HEK293 (cell line): ENCODE data around the gene NT5DC3.

Source experiments
- CTCF ChIA-PET: fragments of 350-600 bp; formaldehyde crosslinking; extraction: SDS; loops from one replicate; lab custom pipeline; 2021; ENCODE audit warnings: antibody characterized with exemption; lab: Yijun Ruan, JAX
- POLR2A ChIA-PET: fragments of 300-600 bp; formaldehyde crosslinking; extraction: SDS; loops from one replicate; lab custom pipeline; 2020; ENCODE audit warnings: antibody characterized with exemption, inconsistent platforms; lab: Yijun Ruan, JAX
- H3K27ac ChIP-seq: fragments of 200-500 bp; sonication (Bioruptor generic); 2 replicates; pipeline ENCODE4 v1.5.1; 2014; ENCODE audit warnings: low read depth, low read length, control low read depth, inconsistent platforms; ENCODE audit errors: extremely low read depth
- H3K36me3 ChIP-seq, 2 experiments: fragments of 200-500 bp in 1 of 2; sonication (Bioruptor generic) in 1 of 2; 1 replicate in 1 of 2; 2 replicates in 1 of 2; pipeline ENCODE4 v1.5.1; 2014 to 2017; ENCODE audit warnings: inconsistent platforms in 2 of 2, low read length in 2 of 2; ENCODE audit not compliant: control insufficient read depth in 2 of 2, insufficient read depth in 1 of 2
- H3K4me1 ChIP-seq: fragments of 200-500 bp; sonication (Bioruptor generic); 2 replicates; pipeline ENCODE4 v1.5.1; 2014; ENCODE audit warnings: mild to moderate bottlenecking, low read length, inconsistent platforms; ENCODE audit not compliant: control insufficient read depth, insufficient read depth
- H3K4me3 ChIP-seq: 2 replicates; pipeline ENCODE4 v1.5.1; 2011; ENCODE audit warnings: low read depth, mild to moderate bottlenecking, control low read depth, low read length, moderate library complexity
- H3K9me3 ChIP-seq: fragments of 200-500 bp; sonication (Bioruptor generic); 2 replicates; pipeline ENCODE4 v1.5.1; 2014; ENCODE audit warnings: low read depth, low read length, inconsistent platforms; ENCODE audit not compliant: control insufficient read depth, insufficient read depth
- BCL11A ChIP-seq: fragments of 450-650 bp; formaldehyde crosslinking; IDR thresholded peaks from 2 replicates; pipeline ENCODE4 v1.5.1; 2016; ENCODE audit warnings: low read depth, missing biosample characterization, missing genetic modification characterization
- GFI1B ChIP-seq: fragments of 450-650 bp; formaldehyde crosslinking; IDR thresholded peaks from 2 replicates; pipeline ENCODE4 v1.5.1; 2016; ENCODE audit warnings: missing biosample characterization, missing genetic modification characterization
- HOXD13 ChIP-seq: sonication (generic); formaldehyde crosslinking; IDR thresholded peaks from 2 replicates; pipeline ENCODE4 v1.8.0; 2022; ENCODE audit warnings: missing genetic modification reagents, borderline replicate concordance
- OSR2 ChIP-seq: fragments of 450-650 bp; formaldehyde crosslinking; IDR thresholded peaks from 2 replicates; pipeline ENCODE4 v1.5.1; 2016; ENCODE audit warnings: missing biosample characterization, missing genetic modification characterization
- ZBTB20 ChIP-seq: fragments of 450-650 bp; formaldehyde crosslinking; IDR thresholded peaks from 2 replicates; pipeline ENCODE4 v1.5.1; 2016; ENCODE audit warnings: missing biosample characterization, missing genetic modification characterization
- ZFP41 ChIP-seq: fragments of 450-650 bp; formaldehyde crosslinking; IDR thresholded peaks from 2 replicates; pipeline ENCODE4 v1.5.1; 2016; ENCODE audit warnings: missing biosample characterization, missing genetic modification characterization, borderline replicate concordance
- ZNF10 ChIP-seq: fragments of 450-650 bp; formaldehyde crosslinking; IDR thresholded peaks from 2 replicates; pipeline ENCODE4 v1.5.1; 2017; ENCODE audit warnings: missing biosample characterization, missing genetic modification characterization
- ZNF112 ChIP-seq: fragments of 450-650 bp; formaldehyde crosslinking; IDR thresholded peaks from 2 replicates; pipeline ENCODE4 v1.5.0; 2017; ENCODE audit warnings: missing biosample characterization, missing genetic modification characterization
- ZNF174 ChIP-seq: fragments of 450-650 bp; formaldehyde crosslinking; IDR thresholded peaks from 2 replicates; pipeline ENCODE4 v1.5.0; 2017; ENCODE audit warnings: missing biosample characterization, mild to moderate bottlenecking, missing genetic modification characterization
- ZNF175 ChIP-seq: fragments of 450-650 bp; formaldehyde crosslinking; IDR thresholded peaks from 2 replicates; pipeline ENCODE4 v1.5.1; 2016; ENCODE audit warnings: missing biosample characterization, missing genetic modification characterization
- ZNF2 ChIP-seq: fragments of 450-650 bp; formaldehyde crosslinking; IDR thresholded peaks from 2 replicates; pipeline ENCODE4 v1.5.1; 2016; ENCODE audit warnings: missing biosample characterization, missing genetic modification characterization
- ZNF274 ChIP-seq, 2 experiments: fragments of 200-500 bp in 1 of 2; fragments of 450-650 bp in 1 of 2; sonication (Bioruptor generic) in 1 of 2; formaldehyde crosslinking in 1 of 2; IDR thresholded peaks; 2 replicates each; pipeline versions ENCODE4 v1.5.1 to v1.6.1; 2014 to 2016; ENCODE audit warnings: borderline replicate concordance in 1 of 2, inconsistent platforms in 1 of 2, low read length in 1 of 2, missing biosample characterization in 1 of 2, missing genetic modification characterization in 1 of 2
- ZNF350 ChIP-seq: fragments of 450-650 bp; formaldehyde crosslinking; IDR thresholded peaks from 2 replicates; pipeline ENCODE4 v1.5.0; 2017; ENCODE audit warnings: missing biosample characterization, mild to moderate bottlenecking, missing genetic modification characterization
- ZNF423 ChIP-seq: fragments of 450-650 bp; formaldehyde crosslinking; IDR thresholded peaks from 2 replicates; pipeline ENCODE4 v1.5.1; 2016; ENCODE audit warnings: missing biosample characterization, missing genetic modification characterization
- ZNF544 ChIP-seq: fragments of 450-650 bp; formaldehyde crosslinking; IDR thresholded peaks from 2 replicates; pipeline ENCODE4 v1.5.0; 2017; ENCODE audit warnings: missing biosample characterization, missing genetic modification characterization
- ZNF560 ChIP-seq: fragments of 450-650 bp; formaldehyde crosslinking; IDR thresholded peaks from 2 replicates; pipeline ENCODE4 v1.5.1; 2017; ENCODE audit warnings: missing biosample characterization, missing genetic modification characterization, borderline replicate concordance
- ZNF624 ChIP-seq: fragments of 450-650 bp; formaldehyde crosslinking; IDR thresholded peaks from 2 replicates; pipeline ENCODE4 v1.5.1; 2017; ENCODE audit warnings: missing biosample characterization, missing genetic modification characterization
- ZNF707 ChIP-seq: fragments of 450-650 bp; formaldehyde crosslinking; IDR thresholded peaks from 2 replicates; pipeline ENCODE4 v1.5.1; 2016; ENCODE audit warnings: missing biosample characterization, missing genetic modification characterization
- ZNF843 ChIP-seq: fragments of 450-650 bp; formaldehyde crosslinking; IDR thresholded peaks from 2 replicates; pipeline ENCODE4 v1.5.1; 2016; ENCODE audit warnings: missing biosample characterization, missing genetic modification characterization
- TF ChIP-seq, protein P1 (sequence below): fragments of 450-650 bp; formaldehyde crosslinking; IDR thresholded peaks from 2 replicates; pipeline ENCODE4 v1.5.1; 2016; ENCODE audit warnings: missing biosample characterization, missing genetic modification characterization
- TF ChIP-seq, protein P2 (sequence below): fragments of 450-650 bp; formaldehyde crosslinking; IDR thresholded peaks from 2 replicates; pipeline ENCODE4 v1.5.1; 2017; ENCODE audit warnings: missing biosample characterization, missing genetic modification characterization
- TF ChIP-seq, protein P3 (sequence below): fragments of 450-650 bp; formaldehyde crosslinking; IDR thresholded peaks from 2 replicates; pipeline ENCODE4 v1.5.1; 2016; ENCODE audit warnings: missing biosample characterization, missing genetic modification characterization

The NT5DC3 gene

DNA sequence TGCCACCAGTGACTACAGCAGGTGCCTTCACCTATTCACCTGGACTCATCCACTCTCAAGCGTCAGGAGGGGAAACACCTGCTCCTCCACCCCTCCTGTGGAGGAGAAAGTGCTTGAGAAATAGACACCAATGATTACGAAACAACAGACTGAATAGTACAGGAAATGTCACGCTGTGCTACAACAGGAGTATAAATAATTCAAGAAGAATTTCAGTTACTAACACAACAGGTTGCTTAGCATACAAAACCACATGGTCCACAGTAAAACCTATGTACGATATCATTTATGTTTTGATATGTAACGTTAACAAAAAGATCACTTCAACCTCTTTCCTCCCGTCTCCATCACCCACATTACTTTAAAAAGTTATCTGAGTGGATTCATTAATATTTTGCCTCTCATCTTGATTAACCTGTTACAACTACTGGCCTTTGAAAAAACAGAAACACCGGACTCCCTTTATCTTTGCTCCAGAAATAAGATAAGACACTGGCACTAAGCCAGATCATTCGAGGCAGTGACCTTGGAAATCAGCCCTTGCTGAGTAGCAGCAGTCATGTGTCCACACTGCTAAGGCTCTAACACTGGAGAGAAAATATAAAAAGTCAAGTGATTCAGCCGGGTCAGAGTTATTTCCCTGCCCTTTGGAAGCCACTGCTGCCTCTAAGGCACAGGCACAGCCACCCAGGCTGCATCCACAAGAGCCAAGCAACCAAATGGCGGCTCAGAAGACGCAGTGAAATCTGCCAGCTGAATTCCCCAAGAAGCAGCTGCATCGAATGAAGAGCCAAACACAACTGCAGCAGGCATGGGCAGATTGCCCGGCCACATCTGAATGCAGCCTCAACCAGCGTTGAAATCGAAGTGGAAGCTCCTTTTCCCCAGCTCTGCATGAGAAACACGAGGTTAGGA, 40.9 kb downstream of the NT5DC3 start (continued):
- TF ChIP-seq ZNF544 (tag by site-specific recombination): no peak

DNA sequence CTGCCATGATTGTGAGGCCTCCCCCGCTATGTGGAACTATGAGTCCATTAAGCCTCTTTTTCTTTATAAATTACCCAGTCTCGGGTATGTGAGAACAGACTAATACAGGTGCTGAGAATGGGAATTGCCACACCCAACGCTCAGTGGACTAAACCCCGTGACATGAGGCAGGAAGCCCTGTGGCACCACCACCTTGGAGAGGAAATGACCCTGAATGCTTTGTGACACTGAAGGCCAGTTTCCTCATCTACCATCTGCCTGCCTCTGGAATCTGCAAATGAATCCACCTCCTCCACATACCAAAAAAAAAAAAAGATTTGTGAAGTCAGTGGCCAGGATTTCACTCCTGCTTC, 41.6 kb downstream of the NT5DC3 start:
- Histone ChIP-seq H3K4me1 (peaks cover 17% of the 10 kb centered on the region), H3K4me3 (no peak overlapping the region), H3K9me3 (no peaks in the 10 kb centered on the region), H3K27ac (no peak overlapping the region), H3K36me3 (peaks cover 0 to 36% of the 10 kb centered on the region in 2 experiments; a peak in 1 of 3 replicates)
- ChIA-PET CTCF (interaction anchor here (1.3 kb wide), 1 partner anchor 29 kb away, joined by 3 read pairs; no protein-coding TSS in a partner anchor), POLR2A (no interaction called here)
- TF ChIP-seq GFI1B (tag by site-specific recombination) (no peak), ZFP41 (tag by site-specific recombination) (no peak), ZNF274 (IDR thresholded peaks at IDR 0.05; ENCODE audit: low read length) (no peak), ZNF274 (tag by site-specific recombination; IDR thresholded peaks at IDR 0.05; ENCODE audit: borderline replicate concordance) (no peak), HOXD13 (CRISPR knock-in tag) (no peak), ZNF2 (no peak), BCL11A (tag by site-specific recombination) (no peak), ZBTB20 (tag by site-specific recombination) (no peak), ZNF10 (tag by site-specific recombination) (no peak), ZNF174 (no peak)
- TF ChIP-seq, protein P1, sequence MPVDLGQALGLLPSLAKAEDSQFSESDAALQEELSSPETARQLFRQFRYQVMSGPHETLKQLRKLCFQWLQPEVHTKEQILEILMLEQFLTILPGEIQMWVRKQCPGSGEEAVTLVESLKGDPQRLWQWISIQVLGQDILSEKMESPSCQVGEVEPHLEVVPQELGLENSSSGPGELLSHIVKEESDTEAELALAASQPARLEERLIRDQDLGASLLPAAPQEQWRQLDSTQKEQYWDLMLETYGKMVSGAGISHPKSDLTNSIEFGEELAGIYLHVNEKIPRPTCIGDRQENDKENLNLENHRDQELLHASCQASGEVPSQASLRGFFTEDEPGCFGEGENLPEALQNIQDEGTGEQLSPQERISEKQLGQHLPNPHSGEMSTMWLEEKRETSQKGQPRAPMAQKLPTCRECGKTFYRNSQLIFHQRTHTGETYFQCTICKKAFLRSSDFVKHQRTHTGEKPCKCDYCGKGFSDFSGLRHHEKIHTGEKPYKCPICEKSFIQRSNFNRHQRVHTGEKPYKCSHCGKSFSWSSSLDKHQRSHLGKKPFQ (tag by site-specific recombination): no peak

DNA sequence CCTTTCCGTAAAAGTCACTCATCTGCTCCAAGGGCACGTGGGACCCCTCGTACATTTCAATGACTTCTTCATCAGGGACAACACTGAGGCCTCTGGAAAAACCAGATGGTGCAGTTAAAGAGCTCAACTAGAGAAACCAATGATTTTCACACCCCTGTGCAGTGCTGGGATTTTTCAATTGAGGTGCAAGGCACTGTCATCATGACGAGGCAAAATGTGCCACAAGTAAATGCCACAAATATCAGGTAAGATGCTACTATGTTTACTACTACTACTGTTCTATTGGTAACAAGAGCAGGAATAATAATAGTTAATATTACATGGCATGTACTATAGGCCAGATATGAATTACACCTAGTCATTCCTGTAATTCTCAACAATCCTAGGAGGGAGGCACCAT, 42.4 kb downstream of the NT5DC3 start:
- H3K9me3 ChIP-seq: no peaks in the 10 kb centered on the region
- no peak overlapping the region for H3K27ac ChIP-seq
- peaks cover 14% of the 10 kb centered on the region; the same call in 1 of the 2 replicates for H3K4me1 ChIP-seq
- peaks cover 0 to 42% of the 10 kb centered on the region in 2 experiments; a peak in 1 of 3 replicates for H3K36me3 ChIP-seq
- TF ChIP-seq, protein P1 (tag by site-specific recombination): no peak
- no peak for TF ChIP-seq ZNF560 (tag by site-specific recombination)
- no peak for TF ChIP-seq HOXD13 (CRISPR knock-in tag)
- TF ChIP-seq ZNF423 (tag by site-specific recombination): no peak
- no peak for TF ChIP-seq ZNF350 (tag by site-specific recombination)
- TF ChIP-seq, protein P2, sequence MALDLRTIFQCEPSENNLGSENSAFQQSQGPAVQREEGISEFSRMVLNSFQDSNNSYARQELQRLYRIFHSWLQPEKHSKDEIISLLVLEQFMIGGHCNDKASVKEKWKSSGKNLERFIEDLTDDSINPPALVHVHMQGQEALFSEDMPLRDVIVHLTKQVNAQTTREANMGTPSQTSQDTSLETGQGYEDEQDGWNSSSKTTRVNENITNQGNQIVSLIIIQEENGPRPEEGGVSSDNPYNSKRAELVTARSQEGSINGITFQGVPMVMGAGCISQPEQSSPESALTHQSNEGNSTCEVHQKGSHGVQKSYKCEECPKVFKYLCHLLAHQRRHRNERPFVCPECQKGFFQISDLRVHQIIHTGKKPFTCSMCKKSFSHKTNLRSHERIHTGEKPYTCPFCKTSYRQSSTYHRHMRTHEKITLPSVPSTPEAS (tag by site-specific recombination): no peak
- TF ChIP-seq, protein P3, sequence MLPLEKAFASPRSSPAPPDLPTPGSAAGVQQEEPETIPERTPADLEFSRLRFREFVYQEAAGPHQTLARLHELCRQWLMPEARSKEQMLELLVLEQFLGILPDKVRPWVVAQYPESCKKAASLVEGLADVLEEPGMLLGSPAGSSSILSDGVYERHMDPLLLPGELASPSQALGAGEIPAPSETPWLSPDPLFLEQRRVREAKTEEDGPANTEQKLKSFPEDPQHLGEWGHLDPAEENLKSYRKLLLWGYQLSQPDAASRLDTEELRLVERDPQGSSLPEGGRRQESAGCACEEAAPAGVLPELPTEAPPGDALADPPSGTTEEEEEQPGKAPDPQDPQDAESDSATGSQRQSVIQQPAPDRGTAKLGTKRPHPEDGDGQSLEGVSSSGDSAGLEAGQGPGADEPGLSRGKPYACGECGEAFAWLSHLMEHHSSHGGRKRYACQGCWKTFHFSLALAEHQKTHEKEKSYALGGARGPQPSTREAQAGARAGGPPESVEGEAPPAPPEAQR (tag by site-specific recombination): no peak
- no peak for TF ChIP-seq ZNF624 (tag by site-specific recombination)
- no peak for TF ChIP-seq ZNF175 (tag by site-specific recombination)
- TF ChIP-seq ZNF112 (tag by site-specific recombination): no peak
- no peak for TF ChIP-seq ZNF707
- TF ChIP-seq ZNF843 (tag by site-specific recombination): no peak
- TF ChIP-seq OSR2 (tag by site-specific recombination): no peak
- TF ChIP-seq, all 188 proteins: peak for 0
- ChIA-PET POLR2A (no interaction called here), CTCF (interaction anchor here (1.3 kb wide), 1 partner anchor 28 kb away, joined by 3 read pairs; no protein-coding TSS in a partner anchor)
- no peak overlapping the region for H3K4me3 ChIP-seq
